ENCODE results near the gene MYLK3.
"Not testable (repeated sequence)": the region's sequence is repeated elsewhere in the genome, so short reads cannot be mapped to it uniquely, and the experiment has no call there.

MYLK3 gene

GRCh38 chr16:46689365-46690280 is 58.5 kb downstream of the MYLK3 start, which contains the start of gene ORC6:
Gene ORC6 (plus strand): TSS chr16:46689659. CDS start chr16:46689706, 47 bp downstream.
- peak; percentile 98 to 99 for DNase-seq

GRCh38 chr16:46688654-46689364 is 59.3 kb downstream of the MYLK3 start, which contains the start of gene VPS35:
Gene VPS35 (minus strand): TSS chr16:46689178. CDS start chr16:46689133, 45 bp downstream.
- peak; percentile 99 for DNase-seq

GRCh38 chr16:46688101-46688653 is 60.0 kb downstream of the MYLK3 start:
- DNase-seq: peak in 1 of 2 experiments; percentile 62

- no peak for DNase-seq
These were observed 60.7 kb downstream of the MYLK3 start for GRCh38 chr16:46687486-46687885.

- DNase-seq: no peak
These were observed 61.2 kb downstream of the MYLK3 start for GRCh38 chr16:46686815-46687473.

GRCh38 chr16:46681867-46682266 is 66.3 kb downstream of the MYLK3 start:
- not testable (repeated sequence) for DNase-seq

DNA sequence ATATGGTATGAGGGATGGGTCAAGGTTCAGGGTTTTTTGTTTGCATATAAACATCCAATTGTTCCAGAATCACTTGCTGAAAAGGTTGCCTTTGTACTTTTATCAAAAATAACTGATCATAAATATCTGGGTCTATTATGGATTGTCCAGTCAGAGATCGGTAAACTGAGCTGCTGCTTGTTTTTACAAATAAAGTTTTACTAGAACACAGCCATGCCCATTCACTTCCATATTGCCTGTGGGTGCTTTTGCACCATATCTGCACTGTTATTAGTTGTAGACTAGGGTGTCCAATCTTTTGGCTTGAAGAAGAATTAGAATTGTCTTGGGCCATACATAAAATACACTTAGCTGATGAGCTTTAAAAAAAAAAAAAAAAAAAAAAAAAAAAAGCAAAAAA is 70.2 kb downstream of the MYLK3 start:
- not testable (repeated sequence) for DNase-seq

- peak; percentile 62 to 77 for DNase-seq
These were observed 74.7 kb downstream of the MYLK3 start for GRCh38 chr16:46673320-46674013.

DNA sequence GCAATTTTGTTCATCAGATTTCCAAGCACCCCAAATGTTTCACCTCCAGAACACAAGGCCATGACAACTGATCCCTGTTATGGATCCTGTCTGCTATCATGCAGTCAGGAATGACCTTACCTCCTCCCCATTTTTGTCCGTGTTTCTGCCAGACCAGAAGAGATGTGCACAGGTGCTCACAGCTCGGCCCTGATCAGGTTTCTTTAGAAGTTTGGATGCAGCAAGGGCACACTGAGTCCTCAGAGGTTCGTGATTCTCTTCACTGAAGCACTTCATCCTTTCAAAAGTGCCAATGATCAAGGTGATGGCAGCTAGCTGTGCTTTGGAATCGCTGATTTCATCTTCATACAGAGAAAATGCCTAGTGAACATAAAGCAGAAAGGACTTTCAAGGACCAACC is 86.0 kb downstream of the MYLK3 start:
- DNase-seq: no peak

DNA sequence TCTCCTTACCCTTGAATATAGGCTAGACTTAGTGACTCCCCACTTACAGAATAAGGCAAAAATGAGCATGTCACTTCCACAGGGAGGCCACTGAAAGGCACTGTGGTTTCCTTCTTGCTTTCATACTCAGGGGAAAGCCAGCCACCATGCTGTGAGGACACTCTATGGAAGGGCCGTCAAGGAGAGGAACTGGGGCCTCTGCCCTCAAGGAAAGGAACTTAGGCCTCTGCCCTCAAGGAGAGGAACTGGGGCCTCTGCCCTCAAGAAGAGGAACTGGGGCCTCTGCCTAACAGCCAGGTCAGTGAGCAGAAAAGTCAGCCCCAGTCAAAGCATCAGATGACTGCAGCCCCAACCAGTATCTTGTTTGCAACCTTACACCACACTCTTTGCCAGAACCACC is 89.2 kb downstream of the MYLK3 start:
- DNase-seq: no peak

Data from SHP77 (cell line).